GM19455 (cell line): ENCODE data around the gene DAZAP2.
"Not testable (repeated sequence)": the region's sequence is repeated elsewhere in the genome, so short reads cannot be mapped to it uniquely, and the experiment has no call there.

Source experiments
- ATAC-seq: cut with Tn5 transposase; IDR thresholded peaks from one replicate; pipeline ENCODE4 v1.9.1; 2021; ENCODE audit not compliant: unreplicated experiment

Gene DAZAP2

DNA sequence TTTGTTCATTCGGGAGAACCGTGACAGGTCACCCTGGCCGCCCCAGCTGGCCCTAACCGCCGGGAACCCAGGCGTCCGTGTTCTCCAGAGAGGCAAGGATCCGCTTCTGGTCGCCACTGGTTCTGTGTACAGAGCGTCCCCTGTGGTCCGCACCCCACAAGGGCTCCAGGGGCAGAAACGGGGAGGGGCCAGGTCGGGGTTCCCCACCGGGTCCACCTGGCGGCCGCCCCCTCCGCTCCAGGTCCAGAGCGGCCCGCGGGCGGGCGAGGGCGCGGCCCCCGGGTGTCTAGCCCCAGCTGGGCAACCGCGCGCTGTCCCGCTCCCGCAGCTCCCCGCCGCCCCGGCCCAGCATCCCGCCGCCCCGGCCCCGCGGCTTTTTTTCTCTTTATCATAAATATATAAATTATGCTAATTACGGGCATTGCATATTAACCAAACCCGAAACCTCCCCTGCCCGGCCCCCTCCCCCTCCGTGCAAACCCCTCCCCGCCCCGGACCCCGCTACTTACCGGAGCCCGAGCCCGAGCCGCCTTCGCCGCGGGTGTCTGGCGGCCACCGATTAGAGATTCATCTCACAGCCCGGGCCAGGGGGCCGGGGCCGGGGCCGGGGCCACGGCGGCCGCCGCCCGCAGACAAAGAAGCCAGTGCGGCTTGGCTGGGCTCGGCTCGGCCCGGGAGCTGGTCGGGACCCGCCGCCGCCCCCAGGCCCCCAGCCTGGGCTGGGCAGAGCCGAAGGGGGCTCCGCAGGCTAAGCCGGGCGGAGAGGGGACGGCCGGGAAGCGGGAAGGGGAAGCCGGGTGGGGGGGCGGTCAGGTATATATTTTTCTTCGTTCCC lies 21.3 kb upstream of the DAZAP2 start:
- peak; percentile 32 for ATAC-seq

DNA sequence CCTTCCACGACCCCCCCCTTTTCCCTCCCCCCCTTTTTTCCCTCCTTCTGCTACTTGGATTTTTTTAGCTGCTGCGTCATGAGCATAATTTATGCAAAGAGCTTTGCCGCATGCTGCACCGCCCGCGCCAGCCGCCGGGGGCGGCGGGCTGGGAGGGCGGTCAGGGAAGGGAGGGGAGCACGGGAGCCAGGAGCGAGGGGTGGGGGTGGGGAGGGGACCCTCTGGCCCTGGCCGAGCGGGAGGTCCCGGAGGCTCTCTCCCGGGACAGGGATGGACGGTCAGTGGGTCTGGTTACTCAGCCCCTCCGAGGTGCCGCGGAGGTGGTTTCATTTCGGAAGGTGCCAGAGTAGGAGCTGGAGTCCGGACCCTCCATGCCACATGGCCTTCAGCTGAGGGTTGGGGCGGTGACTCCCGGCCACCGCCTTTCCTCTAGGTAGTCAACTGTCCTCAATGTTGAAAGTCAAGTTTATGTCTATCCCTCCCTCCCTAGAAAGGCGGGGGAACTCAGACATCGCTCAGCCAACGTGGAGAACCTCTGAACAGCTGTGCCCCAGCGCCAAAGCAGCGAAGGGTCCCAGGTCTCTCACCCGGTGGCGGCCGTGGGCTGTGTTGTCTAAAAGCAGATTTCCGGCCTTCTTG lies 20.5 kb upstream of the DAZAP2 start, which contains the start of gene POU6F1:
TSS of gene POU6F1 (minus strand) at position 95 of the 639 bp plus-strand sequence. CDS start 11,226 bp downstream, outside the sequence.
- ATAC-seq: peak; percentile 77

DNA sequence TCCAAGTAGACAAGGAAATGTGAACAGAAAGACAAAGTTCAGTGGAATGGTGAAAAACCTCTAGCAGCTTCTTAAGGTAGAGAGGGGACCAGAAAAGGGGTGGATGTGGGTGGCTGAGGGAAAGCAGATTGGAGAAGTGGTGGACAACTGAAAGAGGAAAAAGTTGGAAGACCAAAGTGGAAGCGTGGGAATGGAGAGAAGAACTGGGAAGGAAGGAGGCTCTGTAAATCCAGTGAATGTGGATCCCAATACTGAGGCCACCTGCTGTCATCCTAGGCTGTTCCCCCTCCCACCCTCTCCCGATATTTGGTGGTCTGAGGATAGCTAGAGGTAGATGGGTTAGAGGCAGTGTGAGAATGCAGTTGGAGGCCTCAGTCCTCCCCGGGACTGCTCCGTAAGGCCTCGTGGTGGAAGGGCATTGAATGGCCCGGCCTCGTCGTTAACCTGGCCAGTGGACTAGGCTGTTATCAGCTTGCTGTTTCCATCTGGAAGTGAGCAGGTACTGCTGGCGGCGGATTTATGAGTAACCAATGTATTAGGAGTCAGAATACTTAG lies 19.9 kb upstream of the DAZAP2 start:
- no peak for ATAC-seq

DNA sequence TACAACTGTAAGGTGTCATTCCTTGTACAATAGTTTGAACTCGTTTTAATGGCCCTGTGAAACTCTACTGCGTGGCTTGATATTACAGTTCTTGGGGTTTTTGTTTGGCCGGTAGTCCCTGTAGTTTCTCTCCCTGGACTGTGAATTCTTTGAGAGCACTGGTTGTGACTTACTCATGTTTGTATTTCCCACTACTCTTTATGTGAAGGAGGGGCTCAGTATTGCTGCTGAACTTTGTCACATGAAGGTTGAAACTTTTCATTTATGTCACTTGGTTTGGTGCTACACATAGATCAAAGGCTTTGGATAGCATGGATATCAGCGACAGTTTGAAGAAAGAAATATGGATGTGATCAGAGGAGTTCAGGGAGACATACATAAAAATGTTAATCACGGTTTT lies 19.3 kb upstream of the DAZAP2 start:
- no peak for ATAC-seq

DNA sequence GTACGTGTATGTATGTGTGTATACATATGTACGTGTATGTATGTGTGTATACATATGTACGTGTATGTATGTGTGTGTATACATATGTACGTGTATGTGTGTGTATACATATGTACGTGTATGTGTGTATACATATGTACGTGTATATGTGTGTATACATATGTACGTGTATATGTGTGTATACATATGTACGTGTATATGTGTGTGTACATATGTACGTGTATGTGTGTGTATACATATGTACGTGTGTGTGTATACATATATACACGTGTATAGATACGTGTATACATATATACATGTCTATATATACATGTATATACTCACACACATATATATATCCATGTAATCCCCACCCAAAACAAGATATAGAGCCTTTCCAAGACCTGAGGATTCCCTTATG lies 18.8 kb upstream of the DAZAP2 start:
- ATAC-seq: not testable (repeated sequence)

DNA sequence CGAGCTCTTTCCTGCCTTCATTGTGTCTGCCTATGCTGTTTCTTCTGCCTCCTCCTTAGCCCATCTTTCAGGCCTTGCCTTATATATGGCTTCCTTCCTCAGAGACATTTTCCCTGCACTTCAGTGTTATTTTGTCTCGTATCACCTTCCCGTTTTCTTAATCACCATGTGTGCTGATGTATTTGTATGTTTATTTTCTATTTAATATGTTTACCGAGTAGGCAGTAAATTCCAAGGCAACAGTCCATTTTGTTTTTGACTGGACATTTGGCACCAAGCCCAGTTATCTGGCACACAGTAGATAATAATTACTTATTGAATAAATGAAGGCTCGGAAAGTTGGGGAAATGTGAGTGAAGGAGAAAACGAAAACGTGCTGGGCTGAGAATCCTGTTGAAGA lies 16.2 kb upstream of the DAZAP2 start:
- no peak for ATAC-seq

DNA sequence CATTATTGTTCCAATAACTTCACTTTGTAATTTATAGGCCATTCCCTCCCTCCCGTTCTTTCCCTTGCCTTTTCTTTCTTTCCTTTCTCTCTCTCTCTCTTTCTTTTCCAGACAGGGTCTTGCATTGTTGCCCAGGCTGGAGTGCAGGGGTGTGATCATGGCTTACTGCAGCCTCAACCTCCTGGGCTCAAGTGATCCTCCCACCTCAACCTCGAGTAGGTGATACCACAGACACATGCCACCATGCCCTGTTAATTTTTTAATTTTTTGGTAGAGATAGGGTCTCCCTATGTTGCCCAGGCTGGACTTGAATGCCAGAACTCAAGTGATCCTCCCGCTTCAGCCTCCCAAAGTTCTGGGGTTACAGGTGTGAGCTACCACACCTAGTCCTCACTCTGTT lies 14.0 kb upstream of the DAZAP2 start:
- no peak for ATAC-seq

DNA sequence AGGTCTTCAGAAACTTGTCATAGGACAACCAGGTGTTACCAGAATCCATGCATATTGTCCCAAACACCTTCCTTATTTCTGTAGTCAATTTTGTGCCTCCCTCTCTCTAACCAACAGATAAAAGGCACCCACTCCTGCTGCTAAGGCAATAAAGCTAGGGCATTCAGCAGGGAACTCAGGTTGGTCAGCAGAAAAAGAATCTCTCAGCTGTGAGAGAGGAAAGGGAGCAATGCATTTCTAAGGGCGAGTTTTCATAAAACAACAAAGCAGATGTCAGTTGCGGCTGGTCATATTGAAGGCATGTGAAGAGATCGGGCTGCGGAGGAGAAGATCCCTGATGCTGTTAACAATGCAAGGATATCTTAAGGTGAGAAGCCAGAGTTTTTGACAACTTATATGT lies 13.4 kb upstream of the DAZAP2 start:
- no peak for ATAC-seq

DNA sequence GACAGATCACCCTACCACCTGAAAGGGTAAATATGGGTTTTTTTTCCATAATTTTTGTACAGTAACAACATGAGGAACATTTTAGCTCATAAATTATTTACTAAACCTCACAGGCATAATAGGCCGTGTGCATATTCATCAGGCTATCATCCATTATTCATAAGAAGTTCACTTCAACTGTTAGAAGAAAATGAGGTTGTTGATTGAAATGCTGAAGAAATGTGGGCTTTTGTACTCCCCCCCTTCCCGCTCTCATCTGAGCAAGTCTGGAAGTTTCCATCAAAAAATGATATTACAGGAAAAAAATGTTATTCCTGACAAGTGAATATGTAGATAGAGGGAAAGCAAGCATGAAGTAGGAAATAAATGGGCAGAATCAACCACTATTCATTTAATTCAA lies 12.9 kb upstream of the DAZAP2 start:
- no peak for ATAC-seq

DNA sequence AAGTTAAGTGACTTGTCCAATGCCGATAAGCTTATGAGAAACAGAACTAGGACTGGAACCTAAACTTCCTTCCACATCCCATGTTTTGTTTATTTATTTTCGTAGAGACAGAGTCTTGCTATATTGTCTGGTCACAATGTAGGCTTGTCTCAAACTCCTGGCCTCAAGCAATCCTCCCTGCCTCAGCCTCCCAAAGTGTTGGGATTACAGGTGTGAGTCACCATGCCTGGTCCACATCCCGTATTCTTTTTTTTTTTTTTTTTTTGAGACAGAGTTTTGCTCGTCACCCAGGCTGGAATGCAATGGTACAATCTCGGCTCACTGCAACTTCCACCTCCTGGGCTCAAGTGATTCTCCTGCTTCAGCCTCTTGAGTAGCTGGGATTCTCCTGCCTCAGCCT lies 11.5 kb upstream of the DAZAP2 start:
- not testable (repeated sequence) for ATAC-seq

DNA sequence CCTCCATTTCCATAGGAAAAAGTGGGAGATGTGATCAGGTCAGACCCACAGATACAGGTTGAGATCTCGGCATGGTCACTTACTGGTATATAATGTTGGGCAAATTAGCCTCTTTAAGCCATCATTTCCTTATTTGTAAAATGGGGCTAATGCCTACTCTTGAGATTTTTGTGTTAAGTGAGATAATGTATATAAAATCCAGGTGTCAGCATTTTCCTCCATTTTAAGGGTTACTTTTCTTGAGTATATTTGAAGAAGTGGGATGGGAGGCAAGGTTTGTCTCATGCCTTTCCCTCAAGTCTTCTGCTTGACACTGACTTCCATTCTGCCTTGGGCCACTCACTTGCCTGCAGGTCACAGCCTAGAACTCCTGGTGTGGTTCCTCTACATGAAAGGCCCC lies 10.7 kb upstream of the DAZAP2 start:
- no peak for ATAC-seq

DNA sequence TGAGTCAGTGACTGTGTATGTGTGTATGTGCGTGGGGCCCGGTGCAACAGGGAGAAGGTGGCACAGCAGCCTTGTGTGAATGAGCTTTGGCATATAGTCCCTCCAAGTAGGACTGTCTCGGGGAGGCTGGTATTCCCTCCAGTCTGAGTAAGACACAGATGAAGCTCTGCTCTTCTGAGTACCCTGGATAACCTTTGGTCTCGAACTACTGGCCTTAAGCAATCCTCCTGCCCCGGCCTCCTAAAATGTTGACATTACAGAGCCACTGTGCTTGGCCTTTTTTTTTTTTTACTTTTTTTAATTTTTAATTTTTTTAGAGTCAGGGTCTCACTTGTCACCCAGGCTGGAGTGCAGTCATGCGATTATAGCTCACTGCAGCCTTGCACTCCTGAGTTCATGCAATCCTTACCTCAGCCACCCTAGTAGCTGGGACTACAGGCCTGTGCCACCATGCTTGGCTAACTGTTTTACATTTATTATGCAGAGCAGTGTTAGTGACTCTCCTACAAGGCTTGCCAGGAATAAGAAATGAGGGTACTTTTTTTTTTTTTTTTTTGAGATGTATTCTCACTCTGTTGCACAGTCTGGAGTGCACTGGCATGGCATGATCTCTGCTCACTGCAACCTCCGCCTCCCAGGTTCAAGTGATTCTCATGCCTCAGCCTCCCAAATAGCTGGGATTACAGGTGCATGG lies 9.4 kb upstream of the DAZAP2 start:
- no peak for ATAC-seq

DNA sequence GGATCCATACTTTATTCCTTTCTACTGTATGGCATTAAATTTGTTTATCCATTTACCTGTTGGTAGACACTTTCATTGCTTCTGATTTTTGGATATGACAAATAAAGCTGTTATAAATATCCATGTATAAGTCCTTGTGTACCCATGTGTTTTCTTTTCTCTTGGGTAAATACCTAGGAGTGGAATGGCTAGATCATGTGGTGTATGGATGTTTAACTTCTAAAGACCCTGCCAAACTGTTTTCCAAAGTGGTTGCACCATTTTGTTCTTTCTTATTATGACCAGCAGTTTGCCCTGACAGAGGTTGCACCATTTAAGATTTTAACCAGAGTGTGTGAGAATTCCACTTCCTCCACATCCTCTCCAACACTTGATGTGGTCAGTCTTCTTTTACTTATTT lies 6.0 kb upstream of the DAZAP2 start:
- no peak for ATAC-seq

DNA sequence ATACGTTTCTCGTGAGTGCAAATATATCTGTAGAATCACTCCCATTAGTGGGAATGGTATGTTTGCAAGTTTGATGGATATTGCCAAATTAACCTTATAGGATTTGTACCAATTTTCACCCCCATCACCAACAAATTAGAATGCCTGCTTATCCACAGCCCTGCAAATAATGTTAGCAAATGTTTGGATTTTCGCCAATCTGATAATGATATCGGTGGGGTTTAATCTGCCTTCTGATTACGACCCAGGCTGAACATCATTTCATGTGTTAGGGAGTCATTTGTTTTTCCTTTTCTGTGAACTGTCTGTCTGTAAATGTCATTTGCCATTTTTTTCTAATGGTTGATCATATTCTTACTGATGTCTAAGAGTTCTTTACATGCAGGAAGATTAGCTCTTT lies 4.1 kb upstream of the DAZAP2 start:
- no peak for ATAC-seq

DNA sequence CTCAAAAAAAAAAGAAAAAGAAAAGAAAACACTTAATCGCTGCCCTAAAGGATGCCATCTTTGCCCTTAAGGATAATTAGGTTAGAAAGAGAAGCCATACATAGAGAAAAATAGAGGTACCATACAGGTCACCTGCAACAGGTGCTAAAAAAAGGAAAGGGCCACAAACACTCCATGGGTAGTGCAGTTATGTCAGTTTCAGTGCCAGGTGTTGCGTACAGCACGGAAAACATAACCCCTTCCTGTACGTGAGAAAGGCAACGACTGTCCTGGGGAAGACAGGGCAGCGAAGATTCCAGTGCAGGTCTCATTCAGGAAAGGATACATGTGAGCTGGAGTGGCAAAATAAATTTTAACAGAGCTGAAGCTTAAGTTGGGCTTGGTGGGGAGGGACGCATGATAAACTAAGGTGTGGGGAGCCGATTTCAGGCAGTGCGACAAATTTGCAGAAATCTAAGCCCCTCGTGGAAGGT lies 553 bp upstream of the DAZAP2 start:
- peak; percentile 9 for ATAC-seq

DNA sequence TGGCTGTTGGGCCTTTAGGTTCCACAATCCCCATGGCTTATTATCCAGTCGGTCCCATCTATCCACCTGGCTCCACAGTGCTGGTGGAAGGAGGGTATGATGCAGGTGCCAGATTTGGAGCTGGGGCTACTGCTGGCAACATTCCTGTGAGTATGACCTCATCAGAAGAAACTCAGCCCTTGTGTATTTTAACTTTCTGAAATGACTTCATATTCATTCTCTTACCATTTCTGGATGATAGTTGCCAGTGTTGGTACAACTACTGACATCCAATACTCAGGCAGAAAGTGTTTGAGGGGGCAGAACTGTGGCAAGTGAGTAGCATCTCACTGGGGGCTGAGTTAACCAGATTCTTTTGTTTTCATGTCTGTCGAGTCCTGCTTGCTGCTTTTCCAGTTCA lies 2.3 kb downstream of the DAZAP2 start:
- ATAC-seq: no peak

DNA sequence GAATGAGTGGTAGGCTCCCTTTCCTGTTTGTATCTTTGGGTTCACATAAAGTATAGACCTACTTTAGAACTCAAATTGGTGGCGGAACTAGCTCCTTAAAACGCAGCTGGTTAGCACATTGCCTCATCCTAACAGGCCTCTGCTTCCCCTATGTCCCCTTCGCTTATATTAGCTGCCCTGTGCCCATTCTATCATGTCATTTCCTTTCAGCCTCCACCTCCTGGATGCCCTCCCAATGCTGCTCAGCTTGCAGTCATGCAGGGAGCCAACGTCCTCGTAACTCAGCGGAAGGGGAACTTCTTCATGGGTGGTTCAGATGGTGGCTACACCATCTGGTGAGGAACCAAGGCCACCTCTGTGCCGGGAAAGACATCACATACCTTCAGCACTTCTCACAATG lies 3.5 kb downstream of the DAZAP2 start:
- no peak for ATAC-seq

DNA sequence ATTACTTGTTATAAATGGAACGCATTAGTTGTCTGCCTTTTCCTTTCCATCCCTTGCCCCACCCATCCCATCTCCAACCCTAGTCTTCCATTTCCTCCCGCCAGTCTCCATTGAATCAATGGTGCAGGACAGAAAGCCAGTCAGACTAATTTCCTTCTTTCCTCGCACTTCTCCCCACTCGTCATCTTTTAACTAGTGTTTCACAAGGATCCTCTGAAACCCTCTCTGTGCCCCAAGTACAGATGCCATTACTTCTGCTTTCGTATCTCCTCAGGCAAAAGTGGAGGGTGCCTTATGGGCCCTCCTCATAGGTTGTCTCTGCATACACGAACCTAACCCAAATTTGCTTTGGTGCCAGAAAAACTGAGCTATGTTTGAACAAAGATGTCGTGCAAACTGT lies 4.2 kb downstream of the DAZAP2 start:
- no peak for ATAC-seq

DNA sequence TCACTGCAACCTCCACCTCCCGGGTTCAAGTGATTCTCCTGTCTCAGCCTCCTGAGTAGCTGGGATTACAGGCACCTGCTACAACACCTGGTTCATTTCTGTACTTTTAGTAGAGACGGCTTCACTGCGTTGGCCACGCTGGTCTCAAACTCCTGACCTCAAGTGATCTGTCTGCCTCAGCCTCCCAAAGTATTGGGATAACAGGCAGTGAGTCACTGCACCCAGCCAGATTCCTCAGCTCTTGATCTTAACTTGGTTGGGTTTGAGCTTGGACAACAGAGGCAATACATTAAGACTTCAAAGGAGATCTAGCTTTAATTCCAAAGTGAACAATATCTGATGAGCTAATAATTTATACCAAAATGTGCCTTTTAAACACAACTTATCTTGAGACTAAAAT lies 5.6 kb downstream of the DAZAP2 start:
- ATAC-seq: no peak

DNA sequence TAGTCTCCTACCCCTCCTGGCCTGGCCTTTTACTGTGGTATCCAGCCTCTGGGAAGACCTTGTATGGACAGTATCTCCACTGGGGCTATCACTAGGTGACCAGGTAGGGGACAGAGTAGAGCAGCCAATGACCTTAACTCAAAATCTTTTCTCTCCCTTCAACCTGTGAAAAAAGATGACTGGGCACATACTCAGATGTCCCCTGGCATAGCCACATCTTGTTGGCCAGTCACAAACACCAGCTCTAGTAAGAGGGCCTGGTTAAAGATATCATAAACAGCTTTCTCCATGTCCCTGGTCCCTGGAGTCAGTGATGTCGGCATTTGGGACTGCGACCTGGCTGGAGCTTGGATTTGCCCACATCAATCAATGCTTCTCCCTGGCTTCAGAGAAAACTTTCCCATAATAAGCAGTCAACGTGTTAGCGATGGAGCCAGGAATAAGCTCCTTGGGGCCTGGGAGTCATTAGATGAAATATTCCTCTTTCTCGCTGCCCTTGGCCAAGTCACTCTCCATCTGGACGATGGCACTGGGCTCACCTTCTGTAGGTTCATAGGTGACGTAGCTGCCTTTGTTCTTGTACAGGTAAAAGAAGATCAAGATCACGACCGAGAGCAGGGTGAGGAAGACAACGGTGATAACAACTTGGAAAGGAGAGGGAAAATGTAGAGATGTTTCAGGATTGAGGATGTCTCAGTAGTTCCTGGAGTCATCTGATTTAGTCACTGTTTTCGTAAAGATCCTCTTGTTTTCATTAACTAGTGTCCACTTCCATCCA lies 7.0 kb downstream of the DAZAP2 start:
- ATAC-seq: no peak
